ENCODE measurements around the gene EPB41L1.

GRCh38 chr20:36267605-36268381, 113.3 kb downstream of the EPB41L1 start:
- no peak for TF ChIP-seq TAF1 (IDR thresholded peaks at IDR 0.05; ENCODE audit: borderline replicate concordance, insufficient read depth, low read length)
- TF ChIP-seq REST (IDR thresholded peaks at IDR 0.05; ENCODE audit: insufficient read depth in 1 of 2, low read depth in 2 of 2, low read length in 2 of 2) = no peak
- TF ChIP-seq POLR2AphosphoS5 (IDR thresholded peaks at IDR 0.05; ENCODE audit: low read depth, low read length) = no peak
- TF ChIP-seq SIN3A (IDR thresholded peaks at IDR 0.05; ENCODE audit: borderline replicate concordance, insufficient read depth, low read length) = no peak
- TF ChIP-seq FOXP2 (optimal IDR thresholded peaks at IDR 0.05; ENCODE audit: borderline replicate concordance, extremely low read depth, extremely low read length, insufficient read depth) = no peak

All from PFSK-1 (cell line).